ENCODE data around the gene FOXN1.

GRCh38 chr17:28523186-28523585, 17.0 kb downstream of the FOXN1 start:
- no peak for TF ChIP-seq MEF2D (CRISPR knock-in tag; IDR thresholded peaks at IDR 0.05)
- TF ChIP-seq REST (IDR thresholded peaks at IDR 0.05; ENCODE audit: borderline replicate concordance in 1 of 2, low read depth in 1 of 2, low read length in 2 of 2), result no peak
- TF ChIP-seq CTCF (CRISPR knock-in tag; IDR thresholded peaks at IDR 0.05), result no peak
- TF ChIP-seq MAFK (conservative IDR thresholded peaks at IDR 0.05 in 1 of 2, IDR thresholded peaks at IDR 0.05 in 1 of 2; ENCODE audit: low read length in 2 of 2), result no peak
- TF ChIP-seq YY1 (IDR thresholded peaks at IDR 0.05; ENCODE audit: insufficient read depth, insufficient replicate concordance, low read depth, low read length), result no peak
- TF ChIP-seq E2F1 (CRISPR knock-in tag; IDR thresholded peaks at IDR 0.05), result no peak
- no peak for TF ChIP-seq ZNF121 (CRISPR knock-in tag; IDR thresholded peaks at IDR 0.05)
- no peak for TF ChIP-seq POLR2A (IDR thresholded peaks at IDR 0.05; ENCODE audit: insufficient read depth in 1 of 2, low read depth in 2 of 2, low read length in 2 of 2)
- TF ChIP-seq CBX2 (IDR thresholded peaks at IDR 0.05; ENCODE audit: low read depth, low read length), result no peak
- TF ChIP-seq CBX2 (CRISPR knock-in tag; IDR thresholded peaks at IDR 0.05; ENCODE audit: low read depth), result no peak
- no peak for TF ChIP-seq ZKSCAN1 (IDR thresholded peaks at IDR 0.05; ENCODE audit: low read length)

Data from HepG2 (cell line).